ENCODE data around the gene SEH1L. TPM values are rescaled to one million over a fixed set of nuclear protein-coding genes. Genes with fewer than 3 reads are reported as not detected.
"Not testable (repeated sequence)": the region's sequence is repeated elsewhere in the genome, so short reads cannot be mapped to it uniquely, and the experiment has no call there.

SEH1L gene
- total and polyA plus RNA-seq, 2 experiments from 2014 or later, result 30.2 to 49.5 TPM

DNA sequence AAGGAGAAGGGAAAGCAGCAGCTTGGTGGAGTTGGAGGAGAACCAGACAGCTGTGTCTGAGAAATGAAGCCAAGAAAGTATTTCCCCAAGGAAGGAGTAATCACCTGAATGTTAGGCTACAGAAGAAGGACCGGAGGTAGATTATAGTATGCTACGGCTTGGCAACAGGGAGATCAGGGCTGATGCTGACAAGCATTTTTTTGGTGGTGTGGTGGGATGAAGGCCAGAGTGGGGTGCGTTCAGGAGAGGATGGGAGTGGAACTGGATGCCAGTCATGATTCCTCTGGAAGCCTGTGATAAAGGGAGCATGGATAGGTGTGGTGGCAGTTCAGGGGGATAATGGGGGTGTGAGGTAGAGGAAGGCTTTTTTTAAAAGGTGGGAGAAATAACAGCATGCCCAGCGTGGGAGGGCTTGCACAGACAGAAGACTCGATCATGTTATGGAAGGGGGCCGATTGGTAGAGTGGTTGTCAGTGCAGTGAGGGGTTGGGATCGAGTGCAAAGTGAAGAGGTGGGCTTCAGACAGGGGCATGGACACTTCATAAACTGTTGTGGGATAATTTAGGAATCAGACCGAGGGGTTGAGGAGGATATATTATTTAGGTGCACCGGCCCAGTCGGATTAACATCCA lies 49.0 kb downstream of the SEH1L start:
- DNase-seq, result no peak
- Histone ChIP-seq H3K4me1 (ENCODE audit: insufficient read depth) (peaks cover 12% of the 10 kb centered on the region), H4K20me1 (ENCODE audit: insufficient read depth) (no peaks in the 10 kb centered on the region), H3K79me2 (ENCODE audit: insufficient read depth) (peaks cover 99% of the 10 kb centered on the region), H3F3A (ENCODE audit: insufficient read depth) (peaks cover 13% of the 10 kb centered on the region), H3K9me3 (ENCODE audit: low read depth) (no peaks in the 10 kb centered on the region), H2AFZ (no peak overlapping the region), H3K9ac (no peak overlapping the region), H3K4me2 (ENCODE audit: unreplicated experiment) (no peak overlapping the region), H3K9me2 (ENCODE audit: insufficient read depth) (no peaks in the 10 kb centered on the region), H3K27ac (no peak overlapping the region), H3K27me3 (replicated peaks; ENCODE audit: insufficient read depth) (no peaks in the 10 kb centered on the region), H3K4me3 (no peak overlapping the region), H3K36me3 (ENCODE audit: low read depth) (no peaks in the 10 kb centered on the region)
- 82 to 84% methylated on average over 10 of the region's 10 CpGs for WGBS, 2 experiments (ENCODE audit: low coverage in 1 of 2, low lambda C conversion rate in 2 of 2, missing lambda C conversion rate in 2 of 2)
- in situ Hi-C loops (cut with MboI), result no loop called here
- TF ChIP-seq EZH2phosphoT487 (IDR thresholded peaks at IDR 0.05; ENCODE audit: insufficient read depth, low read depth), result no peak
- TF ChIP-seq EZH2 (IDR thresholded peaks at IDR 0.05; ENCODE audit: insufficient read depth, poor library complexity, severe bottlenecking), result no peak

DNA sequence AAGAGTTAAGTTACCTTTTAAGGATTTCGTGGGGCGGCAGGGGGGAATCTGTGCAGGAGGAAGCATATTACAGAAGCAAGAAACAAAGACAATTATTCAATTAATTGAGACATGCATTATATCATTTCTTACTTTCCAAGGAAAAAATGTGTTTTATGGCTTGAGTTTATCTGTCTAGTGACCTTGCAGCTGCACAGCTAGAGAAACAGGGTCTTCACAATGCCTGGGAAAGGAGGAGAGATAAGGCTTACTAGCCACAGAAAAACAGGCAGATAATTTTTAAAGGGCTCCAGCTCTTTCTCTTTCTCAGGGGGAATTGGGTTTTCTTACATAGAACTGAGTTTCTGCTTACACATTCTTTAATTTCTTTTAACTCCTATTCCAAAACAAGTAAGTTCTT lies 49.5 kb downstream of the SEH1L start:
- H3F3A ChIP-seq (ENCODE audit: insufficient read depth); H3K9me3 ChIP-seq (ENCODE audit: low read depth); H3K4me3 ChIP-seq; H3K36me3 ChIP-seq (ENCODE audit: low read depth); in situ Hi-C loops (cut with MboI); H3K9me2 ChIP-seq (ENCODE audit: insufficient read depth); H4K20me1 ChIP-seq (ENCODE audit: insufficient read depth); H2AFZ ChIP-seq; H3K4me2 ChIP-seq (ENCODE audit: unreplicated experiment); H3K9ac ChIP-seq; DNase-seq; H3K27me3 ChIP-seq (replicated peaks; ENCODE audit: insufficient read depth); H3K4me1 ChIP-seq (ENCODE audit: insufficient read depth); H3K27ac ChIP-seq: not testable (repeated sequence)
- WGBS, 2 experiments (ENCODE audit: low coverage in 1 of 2, low lambda C conversion rate in 2 of 2, missing lambda C conversion rate in 2 of 2), result 80 to 92% methylated on average over 2 of the region's 2 CpGs
- H3K79me2 ChIP-seq (ENCODE audit: insufficient read depth), result peaks cover 95% of the 10 kb centered on the region

DNA sequence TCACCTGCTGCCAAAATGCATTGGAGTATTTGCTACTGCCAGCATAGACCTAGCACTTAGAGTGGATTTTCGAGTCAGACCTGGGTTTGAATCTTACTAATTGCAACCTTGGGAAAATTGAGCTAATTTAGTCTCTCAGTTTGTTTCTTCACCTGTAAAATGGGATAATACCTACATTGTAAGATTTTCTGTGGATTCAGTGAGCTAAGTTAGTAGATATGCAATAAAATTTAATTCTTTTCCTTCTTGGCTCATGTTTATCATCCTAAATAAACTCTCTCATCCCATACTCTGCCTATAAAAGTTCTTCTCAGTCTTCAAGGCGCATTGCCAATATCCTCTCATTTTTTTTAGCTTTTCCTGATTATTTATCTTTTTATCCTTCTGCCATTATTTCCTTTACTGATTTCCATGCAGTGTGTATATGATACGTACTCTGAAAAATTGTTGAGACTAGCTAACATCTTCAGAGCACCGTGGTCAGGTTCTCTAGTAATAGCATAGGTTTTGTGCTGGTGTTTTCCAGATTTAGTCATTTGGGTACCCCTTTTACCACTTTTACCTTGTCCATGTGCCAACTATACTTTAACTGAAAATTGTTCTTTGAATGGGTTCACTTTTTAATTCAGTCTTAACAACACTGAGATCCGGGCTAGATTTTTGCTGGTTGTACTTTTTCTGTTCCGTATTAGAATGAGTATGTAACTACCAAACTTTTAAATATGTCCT lies 50.7 kb downstream of the SEH1L start:
- TF ChIP-seq EZH2phosphoT487 (IDR thresholded peaks at IDR 0.05; ENCODE audit: insufficient read depth, low read depth) (no peak), EZH2 (IDR thresholded peaks at IDR 0.05; ENCODE audit: insufficient read depth, poor library complexity, severe bottlenecking) (no peak)
- Histone ChIP-seq H2AFZ (no peak overlapping the region), H3K9me3 (ENCODE audit: low read depth) (no peaks in the 10 kb centered on the region), H3K36me3 (ENCODE audit: low read depth) (peaks cover 5% of the 10 kb centered on the region; the same call in 1 of the 2 replicates), H3K27ac (no peak overlapping the region), H3K79me2 (ENCODE audit: insufficient read depth) (peaks cover 83% of the 10 kb centered on the region), H3K9ac (no peak overlapping the region), H3F3A (ENCODE audit: insufficient read depth) (no peaks in the 10 kb centered on the region), H3K27me3 (replicated peaks; ENCODE audit: insufficient read depth) (no peaks in the 10 kb centered on the region), H4K20me1 (ENCODE audit: insufficient read depth) (no peaks in the 10 kb centered on the region), H3K4me1 (ENCODE audit: insufficient read depth) (no peaks in the 10 kb centered on the region), H3K4me2 (ENCODE audit: unreplicated experiment) (no peak overlapping the region), H3K4me3 (no peak overlapping the region), H3K9me2 (ENCODE audit: insufficient read depth) (no peaks in the 10 kb centered on the region)
- DNase-seq, result no peak
- WGBS, 2 experiments (ENCODE audit: low coverage in 1 of 2, low lambda C conversion rate in 2 of 2, missing lambda C conversion rate in 2 of 2), result 77 to 81% methylated on average over 6 of the region's 6 CpGs
- in situ Hi-C loops (cut with MboI), result no loop called here

DNA sequence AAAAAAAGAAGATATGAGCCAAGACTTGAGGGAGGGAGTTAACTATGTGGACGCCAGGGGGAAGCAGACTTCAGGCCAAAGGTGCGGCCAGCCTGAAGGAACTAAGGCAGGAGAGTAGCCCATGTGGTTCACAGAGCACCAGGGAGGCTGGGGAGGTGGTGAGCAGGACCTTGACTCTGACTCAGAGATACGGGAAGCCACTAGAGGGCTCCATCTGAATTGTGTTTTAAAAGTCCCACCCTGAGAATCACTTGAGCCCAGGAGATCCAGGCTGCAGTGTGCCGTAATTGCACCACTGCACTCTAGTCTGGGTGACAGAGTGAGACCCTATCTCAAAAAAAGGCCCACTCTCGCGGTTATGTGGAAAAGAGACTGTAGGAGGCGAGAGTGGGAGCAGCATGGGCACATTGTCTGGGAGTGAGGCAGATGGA lies 55.7 kb downstream of the SEH1L start:
- Histone ChIP-seq H3K4me1 (ENCODE audit: insufficient read depth) (no peaks in the 10 kb centered on the region), H3F3A (ENCODE audit: insufficient read depth) (no peaks in the 10 kb centered on the region), H3K9me3 (ENCODE audit: low read depth) (no peaks in the 10 kb centered on the region), H4K20me1 (ENCODE audit: insufficient read depth) (no peaks in the 10 kb centered on the region), H3K9me2 (ENCODE audit: insufficient read depth) (no peaks in the 10 kb centered on the region), H3K4me3 (no peak overlapping the region), H3K27me3 (replicated peaks; ENCODE audit: insufficient read depth) (no peaks in the 10 kb centered on the region), H3K79me2 (ENCODE audit: insufficient read depth) (peaks cover 81% of the 10 kb centered on the region), H3K4me2 (ENCODE audit: unreplicated experiment) (no peak overlapping the region), H3K9ac (no peak overlapping the region), H2AFZ (no peak overlapping the region), H3K27ac (no peak overlapping the region), H3K36me3 (ENCODE audit: low read depth) (peaks cover 5% of the 10 kb centered on the region; the same call in 1 of the 2 replicates)
- in situ Hi-C loops (cut with MboI), result no loop called here
- peak; percentile 70 for DNase-seq
- 68 to 71% methylated on average over 7 of the region's 7 CpGs for WGBS, 2 experiments (ENCODE audit: low coverage in 1 of 2, low lambda C conversion rate in 2 of 2, missing lambda C conversion rate in 2 of 2)
- no peak for TF ChIP-seq EZH2 (IDR thresholded peaks at IDR 0.05; ENCODE audit: insufficient read depth, poor library complexity, severe bottlenecking)
- TF ChIP-seq EZH2phosphoT487 (IDR thresholded peaks at IDR 0.05; ENCODE audit: insufficient read depth, low read depth), result no peak

Measured in GM23248 (cell line).